ENCODE data around the gene UTP4.

UTP4 gene

DNA sequence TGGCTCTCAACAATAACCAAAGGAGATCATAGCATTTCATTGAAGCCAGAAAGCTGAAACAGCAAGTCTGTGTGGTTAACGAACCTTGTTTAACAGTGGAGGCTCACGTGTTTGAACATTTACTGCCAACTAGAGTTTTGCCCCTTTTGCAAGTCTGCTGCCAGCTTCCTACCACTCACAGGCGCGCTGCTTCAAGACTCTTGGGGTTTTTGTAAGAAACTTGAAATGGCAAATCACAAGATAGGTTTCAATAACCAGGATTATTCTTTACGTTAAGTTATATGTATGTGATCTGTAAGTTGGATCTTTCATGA is 55.7 kb downstream of the UTP4 start:
- Mint-ChIP-seq H3K27me3 (no peaks in the 10 kb centered on the region), H3K4me3 (peak overlapping the region; percentile 88), H3K36me3 (peaks cover 3% of the 10 kb centered on the region), H3K4me1 (peaks cover 28% of the 10 kb centered on the region), H3K9me3 (no peaks in the 10 kb centered on the region), H3K27ac (peak overlapping the region; percentile 79)
- ATAC-seq (ENCODE audit: low read depth): no peak
- peak in 1 of 2 donors; percentile 6 for DNase-seq (ENCODE audit: low spot score in 2 of 2)

DNA sequence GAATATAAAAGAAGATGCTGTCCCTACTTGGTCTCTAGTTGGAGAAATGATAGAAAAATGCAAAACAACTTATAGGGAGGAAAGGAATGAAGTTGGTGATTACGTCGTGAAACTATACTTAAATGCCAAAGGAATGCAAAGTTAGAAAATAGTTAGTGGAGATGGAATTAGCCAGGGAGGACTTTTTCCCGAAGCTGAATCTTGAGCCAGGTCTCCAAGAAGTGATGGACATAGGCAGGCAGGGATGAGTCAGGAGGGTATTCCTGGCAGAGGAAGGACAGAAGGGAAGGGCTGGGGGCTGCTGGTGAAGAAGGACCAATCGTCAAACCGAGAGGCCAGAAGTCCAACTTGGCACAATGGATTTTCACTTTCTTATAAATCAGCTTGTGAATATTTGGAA is 56.3 kb downstream of the UTP4 start:
- H3K4me3 Mint-ChIP-seq: peak overlapping the region; percentile 88
- H3K9me3 Mint-ChIP-seq: no peaks in the 10 kb centered on the region
- DNase-seq (ENCODE audit: low spot score in 2 of 2): no peak
- peaks cover 28% of the 10 kb centered on the region for H3K4me1 Mint-ChIP-seq
- no peak for ATAC-seq (ENCODE audit: low read depth)
- H3K27me3 Mint-ChIP-seq: no peaks in the 10 kb centered on the region
- H3K27ac Mint-ChIP-seq: no peak overlapping the region
- H3K36me3 Mint-ChIP-seq: peaks cover 3% of the 10 kb centered on the region

DNA sequence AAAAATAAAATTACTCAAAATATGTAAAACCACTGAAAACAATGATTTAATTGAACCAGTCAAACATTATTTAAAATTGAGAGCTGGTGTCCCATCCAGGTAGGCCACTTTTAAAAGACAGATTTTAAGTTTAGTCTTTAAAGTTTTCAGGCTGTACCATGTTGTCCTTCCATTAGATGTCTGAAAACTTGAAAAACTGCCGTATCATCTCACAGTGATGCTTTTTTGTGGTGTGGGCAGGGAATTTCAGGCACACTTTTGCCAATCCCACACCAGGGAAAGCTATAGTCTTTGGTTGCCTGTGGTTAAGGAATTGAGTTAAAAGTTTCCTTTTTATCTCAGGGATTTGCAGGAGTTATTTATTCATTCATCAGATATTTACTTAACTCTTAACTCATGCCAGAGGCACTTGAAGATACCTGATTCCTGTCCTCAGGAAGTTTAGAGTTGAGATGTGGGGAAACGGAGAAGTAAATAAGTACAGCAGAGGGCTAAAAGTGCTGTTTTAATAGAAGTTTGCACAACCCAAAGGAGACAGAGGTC is 57.7 kb downstream of the UTP4 start:
- peaks cover 3% of the 10 kb centered on the region for H3K36me3 Mint-ChIP-seq
- no peak for DNase-seq (ENCODE audit: low spot score in 2 of 2)
- H3K4me1 Mint-ChIP-seq: peaks cover 28% of the 10 kb centered on the region
- H3K27me3 Mint-ChIP-seq: no peaks in the 10 kb centered on the region
- no peak for ATAC-seq (ENCODE audit: low read depth)
- H3K27ac Mint-ChIP-seq: no peak overlapping the region
- H3K4me3 Mint-ChIP-seq: no peak overlapping the region
- no peaks in the 10 kb centered on the region for H3K9me3 Mint-ChIP-seq

DNA sequence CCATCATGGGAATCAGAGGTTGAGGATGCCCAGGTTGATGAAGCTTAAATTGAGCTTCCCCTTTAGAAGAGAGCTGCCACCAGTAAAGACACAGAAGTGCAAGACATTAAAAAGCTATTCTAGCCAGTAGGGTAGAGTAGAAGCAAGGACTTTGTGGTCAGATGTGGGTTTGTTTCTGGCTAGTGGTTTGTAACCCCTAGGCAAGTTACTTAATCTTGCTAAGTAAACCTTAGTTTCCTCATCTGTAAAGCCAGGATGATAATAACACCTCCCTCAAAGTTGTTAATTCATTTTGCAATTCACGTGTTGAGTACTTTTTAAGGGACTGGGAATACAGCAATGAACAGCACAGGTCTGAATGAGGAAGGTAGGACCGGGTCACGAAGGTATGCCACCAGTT is 58.1 kb downstream of the UTP4 start:
- H3K4me1 Mint-ChIP-seq: peaks cover 28% of the 10 kb centered on the region
- DNase-seq (ENCODE audit: low spot score in 2 of 2): no peak
- H3K27ac Mint-ChIP-seq: no peak overlapping the region
- H3K27me3 Mint-ChIP-seq: no peaks in the 10 kb centered on the region
- H3K36me3 Mint-ChIP-seq: peaks cover 3% of the 10 kb centered on the region
- no peaks in the 10 kb centered on the region for H3K9me3 Mint-ChIP-seq
- no peak for ATAC-seq (ENCODE audit: low read depth)
- H3K4me3 Mint-ChIP-seq: no peak overlapping the region

DNA sequence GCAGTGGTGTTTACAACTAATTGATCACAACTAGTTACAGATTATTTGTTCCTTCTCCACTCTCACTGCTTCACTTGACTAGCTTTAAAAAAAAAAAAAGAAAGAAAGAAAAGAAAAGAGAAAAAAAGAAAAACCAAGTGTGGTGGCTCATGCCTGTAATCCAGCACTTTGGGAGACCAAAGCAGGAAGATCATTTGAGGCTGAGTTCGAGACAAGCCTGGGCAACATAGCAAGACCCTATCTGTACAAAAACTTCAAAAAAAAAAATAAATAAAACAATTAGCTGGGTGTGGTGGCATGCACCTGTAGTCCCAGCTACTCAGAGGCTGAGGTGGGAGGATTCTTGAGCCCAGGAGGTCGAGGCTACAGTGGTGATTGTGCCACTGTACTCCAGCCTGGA is 58.7 kb downstream of the UTP4 start:
- Mint-ChIP-seq H3K4me3 (no peak overlapping the region), H3K9me3 (no peaks in the 10 kb centered on the region), H3K4me1 (peaks cover 28% of the 10 kb centered on the region), H3K27me3 (no peaks in the 10 kb centered on the region), H3K36me3 (peaks cover 3% of the 10 kb centered on the region), H3K27ac (no peak overlapping the region)
- ATAC-seq (ENCODE audit: low read depth): no peak
- DNase-seq (ENCODE audit: low spot score in 2 of 2): no peak

DNA sequence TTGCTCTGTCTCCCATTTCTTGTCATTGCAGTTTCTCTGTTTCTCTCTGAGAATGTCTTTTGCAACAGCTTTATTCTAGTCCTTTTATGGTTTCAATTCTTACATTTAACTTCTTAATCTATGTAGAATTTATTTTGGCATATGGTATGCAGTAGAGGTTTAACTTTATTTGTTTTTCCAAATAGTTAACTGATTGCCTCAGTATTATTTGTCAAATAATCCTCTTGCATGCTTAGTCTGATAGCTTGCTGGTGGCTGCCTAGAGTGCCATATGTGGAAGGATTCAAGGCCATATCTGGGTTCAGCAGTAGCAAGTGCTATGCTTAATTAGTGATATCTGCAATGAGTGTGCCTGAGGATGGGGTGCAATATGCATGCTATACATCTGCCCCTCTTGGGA is 61.4 kb downstream of the UTP4 start:
- Mint-ChIP-seq H3K27me3 (no peaks in the 10 kb centered on the region), H3K27ac (no peak overlapping the region), H3K4me1 (peaks cover 13% of the 10 kb centered on the region), H3K36me3 (peaks cover 3% of the 10 kb centered on the region), H3K4me3 (no peak overlapping the region), H3K9me3 (no peaks in the 10 kb centered on the region)
- DNase-seq (ENCODE audit: low spot score in 2 of 2) (no peak), ATAC-seq (ENCODE audit: low read depth) (no peak)

DNA sequence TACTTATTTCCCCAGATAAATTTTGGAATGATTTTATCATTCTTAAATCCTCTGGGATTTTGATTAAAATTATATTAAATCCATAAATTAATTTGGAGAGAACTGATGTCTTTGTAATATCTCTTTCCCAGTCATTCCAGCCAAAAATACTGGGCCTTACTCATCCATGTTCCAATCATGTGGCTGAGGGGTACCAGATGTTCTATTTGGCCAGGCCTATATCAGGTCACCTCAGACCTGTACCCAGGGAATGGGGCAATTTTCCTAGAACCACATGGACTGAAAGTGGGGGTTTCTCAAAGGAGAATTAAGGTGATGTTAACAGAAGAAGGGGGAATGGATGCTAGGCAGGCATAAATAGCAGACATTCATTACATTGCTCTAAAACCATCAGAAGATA is 62.0 kb downstream of the UTP4 start:
- H3K4me1 Mint-ChIP-seq: peaks cover 13% of the 10 kb centered on the region
- H3K27ac Mint-ChIP-seq: no peak overlapping the region
- no peak for ATAC-seq (ENCODE audit: low read depth)
- H3K27me3 Mint-ChIP-seq: no peaks in the 10 kb centered on the region
- peaks cover 3% of the 10 kb centered on the region for H3K36me3 Mint-ChIP-seq
- no peaks in the 10 kb centered on the region for H3K9me3 Mint-ChIP-seq
- H3K4me3 Mint-ChIP-seq: no peak overlapping the region
- DNase-seq (ENCODE audit: low spot score in 2 of 2): no peak

DNA sequence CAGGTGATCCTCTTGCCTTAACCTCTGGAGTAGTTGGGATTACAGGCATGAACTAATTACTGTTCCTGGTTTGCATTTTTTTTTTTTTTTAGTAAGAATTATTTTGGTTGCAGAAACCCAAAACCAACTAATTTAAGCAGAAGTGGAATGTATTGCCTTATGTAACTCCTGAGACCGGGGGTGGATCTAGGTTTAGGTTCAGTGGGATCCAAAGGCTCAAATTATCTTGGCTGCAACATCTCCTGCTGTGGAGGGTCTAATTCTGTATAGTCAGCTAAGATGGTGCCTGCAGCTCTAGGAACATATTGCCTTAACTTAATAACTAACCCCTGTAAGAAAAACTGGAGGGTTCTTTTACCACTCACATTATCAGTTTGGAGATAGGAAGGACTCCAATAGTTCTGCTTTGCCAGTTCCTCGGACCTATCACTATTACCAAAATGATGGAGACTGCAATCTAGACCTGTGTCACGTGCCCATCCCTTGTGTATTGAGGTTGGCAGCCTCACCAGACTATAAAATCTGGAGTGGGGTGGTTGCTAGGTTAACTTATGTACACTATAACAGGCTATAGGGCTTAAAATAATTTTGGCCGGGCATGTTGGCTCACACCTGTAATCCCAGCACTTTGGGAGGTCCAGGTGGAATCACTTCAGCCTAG is 63.0 kb downstream of the UTP4 start:
- H3K4me1 Mint-ChIP-seq: peaks cover 12% of the 10 kb centered on the region
- H3K9me3 Mint-ChIP-seq: no peaks in the 10 kb centered on the region
- no peaks in the 10 kb centered on the region for H3K27me3 Mint-ChIP-seq
- no peak overlapping the region for H3K27ac Mint-ChIP-seq
- no peak for ATAC-seq (ENCODE audit: low read depth)
- no peak for DNase-seq (ENCODE audit: low spot score in 2 of 2)
- H3K4me3 Mint-ChIP-seq: no peak overlapping the region
- H3K36me3 Mint-ChIP-seq: peaks cover 3% of the 10 kb centered on the region

DNA sequence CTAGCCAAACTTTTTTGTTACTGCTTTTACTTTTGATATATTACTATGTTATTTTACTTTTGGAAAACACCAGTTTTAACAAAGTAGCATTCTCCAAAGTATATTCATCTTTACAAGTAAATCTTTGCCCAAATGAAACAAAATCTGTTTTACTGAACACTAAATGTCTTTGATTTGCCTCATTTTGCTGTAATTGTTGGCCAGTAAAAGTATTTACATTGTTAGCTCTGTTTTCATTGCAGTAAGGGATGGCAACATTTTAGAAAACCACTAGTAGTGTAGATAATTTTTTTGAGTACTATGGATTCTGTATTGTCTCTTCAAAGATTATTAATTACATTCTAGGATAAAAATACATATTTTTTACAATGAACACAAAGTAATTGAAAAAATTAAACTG is 65.1 kb downstream of the UTP4 start:
- ATAC-seq (ENCODE audit: low read depth) (no peak), DNase-seq (ENCODE audit: low spot score in 2 of 2) (no peak)
- H3K27me3 Mint-ChIP-seq: no peaks in the 10 kb centered on the region
- H3K36me3 Mint-ChIP-seq: no peaks in the 10 kb centered on the region
- H3K27ac Mint-ChIP-seq: no peak overlapping the region
- H3K4me3 Mint-ChIP-seq: no peak overlapping the region
- no peaks in the 10 kb centered on the region for H3K9me3 Mint-ChIP-seq
- H3K4me1 Mint-ChIP-seq: peaks cover 4% of the 10 kb centered on the region

DNA sequence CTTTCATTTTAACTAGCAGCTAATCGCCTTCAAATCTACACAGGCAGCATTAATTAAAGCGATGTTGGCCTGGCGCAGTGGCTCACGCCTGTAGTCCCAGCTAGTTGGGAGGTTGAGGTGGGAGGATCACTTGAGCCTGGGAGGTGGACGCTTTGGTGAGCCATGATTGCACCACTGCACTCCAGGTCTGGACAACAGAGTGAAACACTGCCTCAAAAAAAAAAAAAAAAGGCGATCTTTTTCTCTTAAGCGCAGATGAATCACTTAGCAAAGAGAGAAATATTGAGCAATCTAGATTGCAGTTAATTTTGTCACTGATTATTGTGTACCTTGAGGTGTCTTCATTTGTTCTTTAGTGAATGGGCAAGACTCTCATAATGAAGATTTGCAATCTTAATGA is 66.9 kb downstream of the UTP4 start:
- Mint-ChIP-seq H3K4me3 (no peak overlapping the region), H3K27ac (no peak overlapping the region), H3K27me3 (no peaks in the 10 kb centered on the region), H3K36me3 (no peaks in the 10 kb centered on the region), H3K9me3 (no peaks in the 10 kb centered on the region), H3K4me1 (peaks cover 2% of the 10 kb centered on the region)
- DNase-seq (ENCODE audit: low spot score in 2 of 2) (no peak), ATAC-seq (ENCODE audit: low read depth) (no peak)

DNA sequence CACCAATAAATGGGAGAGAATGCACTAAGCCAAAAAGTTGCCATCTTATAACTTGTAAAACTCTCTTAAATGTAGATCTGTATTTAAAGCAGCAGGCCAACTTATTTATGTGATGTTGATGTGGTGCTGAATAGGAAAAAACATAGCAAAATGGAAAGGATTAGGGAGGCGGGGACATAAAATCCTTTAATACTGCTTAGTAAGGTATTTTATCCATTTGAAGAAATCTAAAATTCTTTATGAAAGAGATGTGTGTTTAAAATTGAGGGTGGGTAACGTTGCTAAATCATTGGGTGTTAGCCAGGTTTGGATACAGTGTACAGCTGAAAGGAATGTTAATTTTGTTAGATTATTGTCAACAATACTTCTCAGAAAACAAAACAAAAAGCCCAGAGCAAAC is 68.8 kb downstream of the UTP4 start:
- Mint-ChIP-seq H3K4me1 (peaks cover 9% of the 10 kb centered on the region), H3K27me3 (no peaks in the 10 kb centered on the region), H3K27ac (no peak overlapping the region), H3K36me3 (no peaks in the 10 kb centered on the region), H3K4me3 (no peak overlapping the region), H3K9me3 (no peaks in the 10 kb centered on the region)
- DNase-seq (ENCODE audit: low spot score in 2 of 2) (no peak), ATAC-seq (ENCODE audit: low read depth) (no peak)

DNA sequence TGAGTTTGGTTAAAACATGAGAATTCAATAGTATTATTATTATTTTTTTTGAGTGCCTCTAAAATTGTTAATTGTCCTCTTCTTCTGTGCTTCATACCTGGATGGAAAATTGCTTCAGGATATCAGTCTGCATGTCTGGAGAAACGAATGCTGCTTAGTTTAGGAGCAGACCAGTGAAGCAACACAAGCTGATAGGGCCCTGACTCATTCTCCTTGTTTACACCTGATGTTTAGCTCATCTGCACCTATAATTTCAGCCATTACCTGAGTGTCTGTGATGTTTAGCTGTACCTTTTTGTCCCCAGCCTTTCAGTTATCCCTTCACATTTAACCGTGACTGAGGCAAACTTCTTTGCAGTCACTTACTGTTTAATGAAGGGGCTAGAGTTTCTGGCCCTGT is 69.3 kb downstream of the UTP4 start:
- H3K27me3 Mint-ChIP-seq: no peaks in the 10 kb centered on the region
- peaks cover 9% of the 10 kb centered on the region for H3K4me1 Mint-ChIP-seq
- DNase-seq (ENCODE audit: low spot score in 2 of 2): no peak
- no peaks in the 10 kb centered on the region for H3K9me3 Mint-ChIP-seq
- ATAC-seq (ENCODE audit: low read depth): no peak
- H3K4me3 Mint-ChIP-seq: no peak overlapping the region
- H3K36me3 Mint-ChIP-seq: no peaks in the 10 kb centered on the region
- H3K27ac Mint-ChIP-seq: no peak overlapping the region

DNA sequence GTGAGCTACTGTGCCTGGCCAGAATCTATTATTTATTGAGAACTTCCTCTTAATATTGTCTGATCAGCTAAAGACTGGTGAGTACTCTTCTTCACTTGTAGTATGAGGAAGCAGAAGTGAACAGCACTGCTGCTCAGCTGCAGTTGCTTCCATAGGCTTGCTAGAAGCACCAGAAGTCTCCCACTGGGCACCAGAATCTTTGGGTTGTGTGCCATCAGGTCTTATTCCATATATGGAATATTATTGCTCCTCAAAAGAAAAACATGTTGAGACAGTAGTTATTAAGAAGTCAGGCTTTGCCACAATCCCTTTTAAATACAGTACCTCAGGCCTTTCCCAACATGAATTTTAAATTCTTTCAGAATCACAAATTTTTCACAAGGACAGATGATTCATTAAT is 71.7 kb downstream of the UTP4 start:
- DNase-seq (ENCODE audit: low spot score in 2 of 2) (no peak), ATAC-seq (ENCODE audit: low read depth) (peak; percentile 56)
- Mint-ChIP-seq H3K27me3 (no peaks in the 10 kb centered on the region), H3K4me3 (no peak overlapping the region), H3K36me3 (no peaks in the 10 kb centered on the region), H3K9me3 (no peaks in the 10 kb centered on the region), H3K27ac (no peak overlapping the region), H3K4me1 (peaks cover 9% of the 10 kb centered on the region)

DNA sequence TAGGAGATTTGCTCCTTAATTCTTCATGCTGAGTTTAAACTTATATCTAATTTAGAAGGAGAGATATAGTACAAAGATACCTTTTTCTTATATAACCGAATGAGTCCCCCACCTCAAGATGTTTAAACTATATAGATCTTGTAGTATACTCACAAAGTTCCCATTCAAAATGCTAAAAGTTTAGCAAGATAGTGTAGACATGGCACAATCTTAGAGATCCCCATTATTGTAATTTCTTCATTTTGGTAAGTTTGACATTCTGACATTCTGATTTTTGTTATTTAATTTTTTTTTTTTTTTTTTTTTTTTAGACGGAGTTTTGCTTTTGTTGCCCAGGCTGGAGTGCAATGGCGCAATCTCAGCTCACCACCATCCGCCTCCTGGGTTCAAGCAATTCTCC is 77.3 kb downstream of the UTP4 start:
- Mint-ChIP-seq H3K36me3 (no peaks in the 10 kb centered on the region), H3K27ac (no peak overlapping the region), H3K4me1 (peaks cover 7% of the 10 kb centered on the region), H3K9me3 (no peaks in the 10 kb centered on the region), H3K4me3 (no peak overlapping the region), H3K27me3 (no peaks in the 10 kb centered on the region)
- ATAC-seq (ENCODE audit: low read depth): no peak
- no peak for DNase-seq (ENCODE audit: low spot score in 2 of 2)

DNA sequence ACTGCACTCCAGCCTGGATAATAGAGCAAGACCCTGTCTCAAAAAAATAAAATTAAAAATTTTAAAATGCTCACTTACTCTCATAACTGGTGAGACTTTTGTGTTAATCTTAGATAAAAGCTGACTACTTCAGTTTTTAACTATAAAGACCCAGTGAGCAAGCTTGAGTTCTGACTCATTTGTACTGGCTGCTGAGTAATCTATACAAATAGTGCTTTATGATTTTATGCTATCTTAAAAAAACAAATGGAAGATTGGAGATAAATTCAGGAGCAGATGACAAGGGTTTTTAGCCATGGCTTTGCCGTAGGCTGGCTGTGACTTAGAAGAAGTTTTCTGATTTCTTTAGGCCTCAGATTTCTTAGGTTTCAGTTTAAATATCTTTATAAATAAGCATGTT is 85.0 kb downstream of the UTP4 start:
- Mint-ChIP-seq H3K27ac (no peak overlapping the region), H3K27me3 (no peaks in the 10 kb centered on the region), H3K9me3 (no peaks in the 10 kb centered on the region), H3K4me3 (no peak overlapping the region), H3K4me1 (no peaks in the 10 kb centered on the region), H3K36me3 (no peaks in the 10 kb centered on the region)
- no peak for DNase-seq (ENCODE audit: low spot score in 2 of 2)
- no peak for ATAC-seq (ENCODE audit: low read depth)

All from memory B cell (primary cell).